H9 (cell line): ENCODE data around the gene FBP2. TPM values are rescaled to one million over a fixed set of nuclear protein-coding genes. Genes with fewer than 3 reads are reported as not detected.

Experiments used
- DNase-seq: peaks from one replicate; pipeline ENCODE4 v3.0.0-alpha.2; 2017
- H2AFZ ChIP-seq: one replicate; pipeline ENCODE4 v1.6.1; 2013; ENCODE audit warnings: mild to moderate bottlenecking, low read length, control low read depth, moderate library complexity
- H2AK5ac ChIP-seq: 2 replicates; pipeline ENCODE4 v1.6.1; 2013; ENCODE audit warnings: low read length, control low read depth, mixed read lengths; ENCODE audit not compliant: insufficient read length
- H2BK120ac ChIP-seq: one replicate; pipeline ENCODE4 v1.6.1; 2013; ENCODE audit warnings: low read depth, mild to moderate bottlenecking, low read length, control low read depth, inconsistent platforms; ENCODE audit not compliant: poor library complexity, severe bottlenecking
- H2BK12ac ChIP-seq: 2 replicates; pipeline ENCODE4 v1.6.1; 2013; ENCODE audit warnings: low read length, control low read depth, mixed read lengths, low read depth; ENCODE audit not compliant: insufficient read length
- H2BK15ac ChIP-seq: 2 replicates; pipeline ENCODE4 v1.6.1; 2013; ENCODE audit warnings: low read depth, low read length, control low read depth
- H2BK20ac ChIP-seq: one replicate; pipeline ENCODE4 v1.6.1; 2013; ENCODE audit warnings: low read depth, mild to moderate bottlenecking, low read length, control low read depth, inconsistent platforms; ENCODE audit not compliant: poor library complexity, severe bottlenecking
- H2BK5ac ChIP-seq: 2 replicates; pipeline ENCODE4 v1.6.1; 2013; ENCODE audit warnings: low read length, control low read depth, mixed read lengths; ENCODE audit not compliant: insufficient read length
- H3K14ac ChIP-seq: 2 replicates; pipeline ENCODE4 v1.6.1; 2013; ENCODE audit warnings: low read length, control low read depth; ENCODE audit not compliant: insufficient read depth
- H3K18ac ChIP-seq: 2 replicates; pipeline ENCODE4 v1.6.1; 2013; ENCODE audit warnings: low read depth, mild to moderate bottlenecking, mixed read lengths, low read length, control low read depth; ENCODE audit not compliant: insufficient read length
- H3K23ac ChIP-seq: 2 replicates; pipeline ENCODE4 v1.6.1; 2013; ENCODE audit warnings: low read length, control low read depth, mixed read lengths, low read depth; ENCODE audit not compliant: insufficient read length
- H3K23me2 ChIP-seq: 2 replicates; pipeline ENCODE4 v1.6.1; 2013; ENCODE audit warnings: low read depth, mild to moderate bottlenecking, mixed read lengths, low read length, control low read depth; ENCODE audit not compliant: insufficient read length, poor library complexity, severe bottlenecking
- H3K27ac ChIP-seq: 2 replicates; pipeline ENCODE4 v1.5.1; 2013; ENCODE audit warnings: low read length, control low read depth, mixed read lengths, low read depth; ENCODE audit not compliant: insufficient read length
- H3K27me3 ChIP-seq: 2 replicates; pipeline ENCODE4 v1.6.1; 2013; ENCODE audit warnings: low read length, control low read depth, inconsistent platforms; ENCODE audit not compliant: insufficient read depth
- H3K4ac ChIP-seq: 2 replicates; pipeline ENCODE4 v1.6.1; 2013; ENCODE audit warnings: low read depth, mild to moderate bottlenecking, control low read depth, inconsistent platforms, low read length, moderate library complexity
- H3K4me1 ChIP-seq: 2 replicates; pipeline ENCODE4 v1.6.1; 2013; ENCODE audit warnings: low read length, control low read depth, inconsistent platforms; ENCODE audit not compliant: insufficient read depth
- H3K4me2 ChIP-seq: 2 replicates; pipeline ENCODE4 v1.6.1; 2013; ENCODE audit warnings: low read length, control low read depth, mixed read lengths; ENCODE audit not compliant: insufficient read length, insufficient read depth
- H3K56ac ChIP-seq: 2 replicates; pipeline ENCODE4 v1.6.1; 2013; ENCODE audit warnings: low read depth, mild to moderate bottlenecking, mixed read lengths, low read length, control low read depth; ENCODE audit not compliant: insufficient read length
- H3K79me1 ChIP-seq: 2 replicates; pipeline ENCODE4 v1.6.1; 2013; ENCODE audit warnings: low read depth, mild to moderate bottlenecking, moderate library complexity, low read length, control low read depth, inconsistent platforms; ENCODE audit not compliant: insufficient read depth, poor library complexity, severe bottlenecking
- H3K79me2 ChIP-seq: 2 replicates; pipeline ENCODE4 v1.6.1; 2013; ENCODE audit warnings: low read length, control low read depth, inconsistent platforms; ENCODE audit not compliant: insufficient read depth
- H3K9ac ChIP-seq: 2 replicates; pipeline ENCODE4 v1.6.1; 2013; ENCODE audit warnings: low read length, control low read depth, mixed read lengths; ENCODE audit not compliant: insufficient read length; ENCODE audit errors: extremely low read depth
- H3K9me3 ChIP-seq: one replicate; pipeline ENCODE4 v1.6.1; 2013; ENCODE audit warnings: low read depth, low read length, inconsistent platforms; ENCODE audit not compliant: control insufficient read depth
- H3T11ph ChIP-seq: one replicate; pipeline ENCODE4 v1.6.1; 2013; ENCODE audit warnings: mild to moderate bottlenecking, low read length, control low read depth, inconsistent platforms
- H4K20me1 ChIP-seq: one replicate; pipeline ENCODE4 v1.6.1; 2013; ENCODE audit not compliant: control insufficient read depth, insufficient read length, insufficient read depth
- H4K5ac ChIP-seq: 2 replicates; pipeline ENCODE4 v1.6.1; 2013; ENCODE audit warnings: low read depth, mild to moderate bottlenecking, mixed read lengths, low read length, control low read depth; ENCODE audit not compliant: insufficient read length
- H4K8ac ChIP-seq: replicated peaks from 2 replicates; pipeline ENCODE4 v1.6.1; 2013; ENCODE audit warnings: low read length, control low read depth, mixed read lengths, low read depth; ENCODE audit not compliant: insufficient read length
- H4K91ac ChIP-seq: 2 replicates; pipeline ENCODE4 v1.6.1; 2013; ENCODE audit warnings: low read depth, mild to moderate bottlenecking, moderate library complexity, mixed read lengths, low read length, control low read depth; ENCODE audit not compliant: insufficient read length
- H3K27ac Mint-ChIP-seq, 3 experiments: 2 replicates in 2 of 3; 3 replicates in 1 of 3; pipeline ENCODE4 v1.8.0; 2020 to 2021; ENCODE audit warnings: mixed read lengths in 3 of 3, mild to moderate bottlenecking in 1 of 3, moderate library complexity in 1 of 3
- H3K27me3 Mint-ChIP-seq: 2 replicates; pipeline ENCODE4 v1.8.0; 2021; ENCODE audit warnings: low read depth, mild to moderate bottlenecking, moderate library complexity, mixed read lengths
- H3K36me3 Mint-ChIP-seq, 3 experiments: 2 replicates in 2 of 3; 3 replicates in 1 of 3; pipeline ENCODE4 v1.8.0; 2020 to 2021; ENCODE audit warnings: low read depth in 3 of 3, mixed read lengths in 3 of 3; ENCODE audit not compliant: insufficient read depth in 1 of 3
- H3K4me1 Mint-ChIP-seq, 2 experiments: 2 replicates each; pipeline ENCODE4 v1.8.0; 2020; ENCODE audit warnings: mixed read lengths in 2 of 2
- H3K4me3 Mint-ChIP-seq, 2 experiments: 2 replicates in 1 of 2; 3 replicates in 1 of 2; pipeline ENCODE4 v1.8.0; 2020 to 2021; ENCODE audit warnings: mild to moderate bottlenecking in 2 of 2, mixed read lengths in 2 of 2, moderate library complexity in 1 of 2
- H3K9me3 Mint-ChIP-seq, 2 experiments: 2 replicates in 1 of 2; 3 replicates in 1 of 2; pipeline ENCODE4 v1.8.0; 2020; ENCODE audit warnings: mild to moderate bottlenecking in 2 of 2, mixed read lengths in 2 of 2, moderate library complexity in 1 of 2
- CTCF ChIP-seq: fragments of 200-600 bp; sonication (generic); conservative IDR thresholded peaks from 3 replicates; pipeline ENCODE4 v1.8.0; 2021; ENCODE audit warnings: antibody characterized with exemption, mild to moderate bottlenecking
- WGBS: extraction: QIAGEN DNeasy Blood & Tissue Kit; methylation state at CpG from one replicate; pipeline ENCODE4 v1.1.7; 2013; ENCODE audit warnings: missing lambda C conversion rate, low lambda C conversion rate, mixed read lengths; ENCODE audit not compliant: insufficient read length; ENCODE audit errors: extremely low coverage; 5-methylcytosine and 5-hydroxymethylcytosine counted together
- total RNA-seq: library from RNA; stranded (reverse); gene quantifications from 2 replicates; pipeline ENCODE4 v1.2.1, GENCODE V29; 2021

The FBP2 gene
- total RNA-seq, 1 experiment from 2014 or later: not detected

- no CpG with 5 or more reads among the region's 9 CpGs for WGBS
- no peak overlapping the region for H2AFZ ChIP-seq
- H3K79me1 ChIP-seq: no peaks in the 10 kb centered on the region
Measured at GRCh38 chr9:94623253-94623652, 29.6 kb upstream of the FBP2 start.

More at GRCh38 chr9:94623253-94623652, 29.6 kb upstream of the FBP2 start:
- Histone ChIP-seq H4K5ac (no peak overlapping the region), H4K91ac (no peak overlapping the region), H2BK12ac (no peak overlapping the region), H2BK20ac (no peak overlapping the region), H3K9me3 (no peaks in the 10 kb centered on the region), H3K79me2 (no peaks in the 10 kb centered on the region; the same call in 1 of the 2 replicates), H2BK15ac (no peak overlapping the region), H3T11ph (no peak overlapping the region), H3K14ac (no peak overlapping the region), H3K23ac (no peak overlapping the region), H3K27ac (no peak overlapping the region), H2BK120ac (no peak overlapping the region), H3K9ac (no peak overlapping the region), H3K4me1 (no peaks in the 10 kb centered on the region), H3K4ac (no peak overlapping the region), H4K8ac (no peak overlapping the region), H3K56ac (no peak overlapping the region), H3K23me2 (no peaks in the 10 kb centered on the region), H4K20me1 (no peaks in the 10 kb centered on the region), H2AK5ac (no peak overlapping the region), H3K27me3 (no peaks in the 10 kb centered on the region), H3K18ac (no peak overlapping the region), H2BK5ac (no peak overlapping the region), H3K4me2 (no peak overlapping the region)
- peak; percentile 71 for TF ChIP-seq CTCF
- DNase-seq: peak; percentile 82
- peaks cover 0 to 3% (median 0%) of the 10 kb centered on the region in 3 experiments; a peak in 2 of 7 replicates for H3K36me3 Mint-ChIP-seq
- peaks cover 1 to 14% of the 10 kb centered on the region in 2 experiments; a peak in 3 of 4 replicates for H3K4me1 Mint-ChIP-seq
- peaks cover 10% of the 10 kb centered on the region; the same call in 1 of the 2 replicates for H3K27me3 Mint-ChIP-seq
- H3K9me3 Mint-ChIP-seq: no peaks in the 10 kb centered on the region
- H3K27ac Mint-ChIP-seq: peak overlapping the region in 1 of 3 experiments; percentile 67; a peak in 1 of 7 replicates
- H3K4me3 Mint-ChIP-seq: no peak overlapping the region
